ENCODE results near the gene DNAJC18.
"Not testable (repeated sequence)": the region's sequence is repeated elsewhere in the genome, so short reads cannot be mapped to it uniquely, and the experiment has no call there.

Gene DNAJC18

GRCh38 chr5:139439013-139439903 lies at the start of gene DNAJC18:
Gene DNAJC18, minus strand, starts transcription at chr5:139439525. Its CDS starts 80 bp downstream, at chr5:139439445.
- peak; percentile 85 to 86 for DNase-seq

DNA sequence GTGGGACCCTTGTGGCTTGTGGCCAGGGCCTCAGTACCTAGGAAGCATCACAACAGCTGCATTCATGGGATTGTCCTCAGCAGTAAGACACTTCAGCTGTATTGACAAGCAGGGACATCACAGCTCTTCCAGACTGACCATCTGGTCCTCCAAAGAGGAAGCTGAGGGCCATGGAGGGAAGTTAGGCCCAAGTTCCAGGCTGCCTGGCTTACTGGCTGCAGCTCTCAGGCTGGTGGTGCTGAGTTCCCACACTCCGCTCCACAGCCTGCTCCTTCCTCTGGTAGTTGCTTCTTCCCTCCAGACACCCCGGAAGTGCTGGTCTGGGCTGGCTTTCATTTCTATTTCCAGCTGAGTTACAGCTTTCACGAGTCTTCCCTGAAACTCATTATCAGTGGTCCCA lies 48.9 kb upstream of the DNAJC18 start:
- no peak for DNase-seq

- no peak for DNase-seq
Measured at GRCh38 chr5:139486201-139486600, 46.9 kb upstream of the DNAJC18 start.

- DNase-seq, result not testable (repeated sequence)
Measured at GRCh38 chr5:139482890-139483208, 43.5 kb upstream of the DNAJC18 start.

DNA sequence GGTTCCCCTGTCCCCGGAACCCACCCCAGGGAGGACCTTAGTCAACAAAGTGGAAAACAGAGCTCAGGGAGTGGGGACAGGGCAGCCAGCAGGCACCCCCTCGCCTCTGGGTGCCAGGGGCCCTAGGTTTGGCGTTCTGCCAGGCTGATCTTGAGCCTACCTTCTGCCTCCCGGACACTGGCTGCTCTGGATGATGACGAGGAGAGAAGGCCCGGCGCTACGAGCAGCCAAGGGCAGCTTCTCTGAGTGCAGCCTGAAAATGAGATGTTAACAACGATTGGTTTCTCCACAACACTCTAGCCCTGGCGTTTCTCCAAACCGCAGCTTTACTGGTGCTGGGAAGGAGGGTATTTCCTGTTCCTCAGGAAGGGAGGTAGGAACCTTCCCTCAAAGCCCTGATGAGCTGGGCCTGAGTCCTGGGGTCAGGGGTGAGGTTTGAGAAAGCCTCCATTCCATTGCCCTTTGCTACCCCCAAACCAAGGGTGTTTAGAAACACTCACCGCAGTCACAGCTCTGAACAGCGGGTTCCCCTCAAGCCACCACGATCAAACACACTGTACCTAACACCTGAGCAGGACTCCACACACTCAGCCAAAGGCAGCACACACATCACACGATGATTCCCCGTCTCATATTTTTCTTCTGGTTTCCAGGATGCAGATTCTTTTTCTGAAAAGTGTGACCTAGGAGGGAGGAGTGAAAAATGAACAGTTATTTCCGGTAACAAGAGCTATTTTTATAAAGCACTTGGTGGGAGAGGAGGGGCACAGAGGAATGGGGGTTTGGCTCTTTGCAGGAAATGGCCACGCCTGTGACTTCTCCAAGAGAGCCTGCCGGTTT lies 42.9 kb upstream of the DNAJC18 start, which contains the start of gene STING1:
TSS of gene STING1 (minus strand) at position 709 of the 840 bp plus-strand sequence. CDS start 1,054 bp downstream, outside the sequence.
- DNase-seq, result peak; percentile 54 to 66

GRCh38 chr5:139481580-139482049 lies 42.3 kb upstream of the DNAJC18 start:
- no peak for DNase-seq

- no peak for DNase-seq
Measured at GRCh38 chr5:139481122-139481533, 41.8 kb upstream of the DNAJC18 start.

GRCh38 chr5:139479729-139480128 lies 40.4 kb upstream of the DNAJC18 start:
- not testable (repeated sequence) for DNase-seq

- DNase-seq, result not testable (repeated sequence)
Measured at GRCh38 chr5:139478657-139479423, 39.5 kb upstream of the DNAJC18 start.

DNA sequence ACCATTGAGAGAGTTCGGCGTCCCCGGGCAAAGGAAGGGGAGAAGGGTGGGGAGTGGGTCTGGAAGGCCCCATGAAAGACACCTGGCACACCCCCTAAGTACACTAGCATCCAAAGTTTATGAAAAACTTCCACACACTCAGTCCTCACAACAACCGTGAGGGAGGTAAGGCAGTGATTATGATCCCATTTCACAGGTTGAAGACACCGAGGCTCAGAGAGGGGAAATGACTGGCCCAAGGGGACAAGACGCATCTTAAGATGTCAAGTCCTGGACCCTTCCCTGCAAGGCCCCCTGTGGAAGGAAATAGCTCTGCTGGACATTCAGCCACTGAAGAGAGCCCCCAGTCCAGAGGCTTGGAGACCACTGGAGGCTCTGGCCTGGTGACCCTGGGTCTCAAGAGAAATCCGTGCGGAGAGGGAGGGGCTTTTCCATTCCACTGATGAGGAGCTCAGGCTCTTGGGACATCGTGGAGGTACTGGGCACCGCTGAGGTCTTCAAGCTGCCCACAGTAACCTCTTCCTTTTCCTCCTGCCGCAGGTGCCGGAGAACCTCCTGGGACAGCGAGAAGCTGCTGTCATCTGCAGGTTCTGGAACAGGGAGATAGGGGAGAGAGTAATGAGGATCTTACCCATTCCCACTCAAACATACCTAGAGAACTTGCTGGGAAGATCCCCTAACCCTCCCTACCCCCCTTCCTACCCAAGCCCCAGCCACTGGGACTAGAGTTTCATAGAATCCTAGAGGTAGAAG lies 36.7 kb upstream of the DNAJC18 start:
- no peak for DNase-seq

GRCh38 chr5:139474890-139475791 lies 35.8 kb upstream of the DNAJC18 start:
- no peak for DNase-seq

GRCh38 chr5:139473565-139473964 lies 34.2 kb upstream of the DNAJC18 start:
- no peak for DNase-seq

DNA sequence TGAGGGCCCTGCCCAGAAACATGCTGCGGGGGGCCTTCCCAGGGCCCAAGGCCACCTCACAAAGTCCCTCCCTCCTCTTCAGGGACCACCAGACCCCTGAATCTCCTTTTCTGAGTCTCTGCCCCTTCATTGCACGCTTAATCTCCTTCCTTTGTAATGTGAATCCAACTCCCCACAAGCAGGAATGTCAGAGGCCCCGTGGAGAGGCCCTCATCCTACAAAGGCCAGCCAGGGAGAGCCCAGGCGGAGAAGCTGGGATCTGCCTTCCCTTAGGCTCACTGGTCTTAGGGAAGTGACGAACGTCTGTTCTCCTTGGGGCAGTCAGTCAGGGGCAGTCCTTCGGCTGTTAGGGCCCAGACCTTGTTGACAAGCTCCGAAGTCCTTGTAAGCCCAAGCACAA lies 33.8 kb upstream of the DNAJC18 start:
- DNase-seq, result no peak

GRCh38 chr5:139472386-139473030 lies 33.2 kb upstream of the DNAJC18 start:
- no peak for DNase-seq

DNA sequence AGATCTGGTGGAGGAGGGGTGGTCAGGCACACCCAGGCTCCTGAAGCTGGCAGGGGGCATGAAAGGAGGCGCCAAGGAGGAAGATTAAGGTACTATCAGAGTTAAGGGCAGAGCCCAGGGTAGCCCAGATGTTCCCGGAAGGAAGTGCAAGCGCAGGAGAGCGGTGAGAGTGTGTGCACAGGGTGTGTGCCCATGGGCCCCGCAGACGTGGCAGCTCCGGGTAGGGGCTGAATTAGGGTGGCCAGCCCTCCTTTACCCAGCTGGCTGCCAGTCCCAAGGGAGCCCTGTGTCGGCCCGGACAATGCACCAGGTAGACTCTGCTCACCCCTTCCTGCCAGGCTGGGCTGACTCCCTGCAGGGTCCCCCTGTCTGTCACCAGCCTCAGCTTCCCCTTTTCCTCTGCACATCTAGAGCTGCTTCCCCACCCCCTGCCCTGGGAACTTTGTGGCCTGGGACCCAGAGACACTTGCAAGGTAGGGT lies 31.5 kb upstream of the DNAJC18 start, which contains the start of gene SMIM33:
TSS of gene SMIM33 (plus strand) at position 184 of the 480 bp plus-strand sequence. CDS start at position 302, 118 bp downstream.
- DNase-seq, result no peak

DNA sequence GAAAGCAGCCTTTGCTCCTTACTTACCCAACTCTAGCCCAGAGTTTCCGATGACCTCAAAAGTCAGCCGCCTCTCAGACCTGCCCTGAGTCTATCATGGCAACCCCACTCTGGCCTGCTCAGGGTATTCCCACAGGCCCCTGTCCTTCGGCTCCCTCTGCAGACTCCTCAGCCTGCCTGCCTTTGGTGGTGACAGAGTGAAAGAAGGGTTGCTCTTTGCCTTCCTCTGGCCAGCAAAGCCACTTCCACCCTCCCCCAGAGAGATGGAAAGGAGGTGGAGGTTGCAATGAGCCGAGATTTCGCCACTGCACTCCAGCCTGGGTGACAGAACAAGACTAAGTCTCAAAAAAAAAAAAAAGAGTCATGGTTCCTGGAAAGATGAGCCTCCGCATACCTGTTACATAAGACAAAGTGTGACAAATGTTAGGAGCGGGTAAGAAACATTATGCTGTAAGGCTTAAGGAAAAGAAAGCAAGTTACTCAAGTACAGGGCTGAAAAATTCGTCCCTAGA lies 29.2 kb upstream of the DNAJC18 start:
- no peak for DNase-seq

DNA sequence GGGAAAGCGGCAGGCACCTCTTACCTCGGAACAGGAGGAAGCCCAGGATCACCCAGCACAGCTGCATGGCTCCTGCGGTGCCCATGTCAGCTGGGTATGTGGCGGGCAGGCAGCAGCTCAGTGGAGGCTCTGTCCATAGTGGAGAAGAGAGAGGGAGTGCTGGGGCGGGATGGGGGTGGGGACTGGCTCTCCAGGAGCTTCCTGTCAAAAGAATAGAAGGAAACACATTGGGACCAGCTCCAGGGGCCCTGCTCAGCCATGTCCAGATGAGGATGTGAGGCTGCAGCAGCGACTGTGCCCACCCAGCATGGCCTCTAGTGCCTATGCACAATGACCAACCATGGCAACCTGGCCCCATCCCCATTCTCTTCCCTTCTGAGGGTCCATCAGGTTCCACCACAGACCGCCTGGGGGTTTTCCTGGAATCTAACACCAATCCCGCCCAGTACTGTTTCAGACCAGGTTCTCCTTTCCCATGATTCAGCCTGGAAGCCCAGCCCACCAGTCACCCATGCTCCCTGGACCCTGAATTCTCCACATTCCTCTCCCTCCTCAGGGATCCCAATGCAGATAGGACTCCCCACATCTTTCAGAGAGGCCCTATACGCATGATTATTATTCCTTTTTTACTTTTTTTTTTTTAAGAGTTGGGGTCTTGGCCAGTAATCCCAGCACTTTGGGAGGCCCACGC lies 23.4 kb upstream of the DNAJC18 start, which contains the start of gene ECSCR:
TSS of gene ECSCR (minus strand) at position 158 of the 691 bp plus-strand sequence. CDS start at position 85, 73 bp downstream.
- no peak for DNase-seq

DNA sequence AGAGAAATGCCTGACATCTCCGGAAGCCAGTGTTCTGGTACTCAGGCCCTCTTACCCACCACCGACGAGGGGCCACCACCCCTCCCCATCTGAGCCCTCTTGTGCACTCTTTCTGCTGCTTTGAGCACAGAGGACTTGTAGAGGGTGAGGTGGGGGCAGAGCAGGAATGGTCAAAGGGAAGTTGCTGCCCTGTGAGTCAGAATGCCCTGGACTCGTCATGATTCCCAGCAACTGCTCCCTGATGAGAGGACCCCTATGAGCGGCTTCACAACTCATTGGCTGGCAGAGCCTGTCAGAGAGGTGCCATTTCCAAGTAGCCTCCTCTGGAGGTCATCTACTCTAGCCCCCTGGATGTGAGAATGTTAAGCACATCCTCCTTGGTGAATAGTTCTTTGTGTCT lies 22.4 kb upstream of the DNAJC18 start:
- no peak for DNase-seq

GRCh38 chr5:139461176-139461575 lies 21.9 kb upstream of the DNAJC18 start:
- DNase-seq, result no peak
